HepG2 (cell line): ENCODE results near the gene CNPPD1. TPM values are rescaled to one million over a fixed set of nuclear protein-coding genes. Genes with fewer than 3 reads are reported as not detected.
A peak's percentile ranks its signal among the peaks of the same experiment; 100 is the strongest.

Source experiments
- AKAP8 ChIP-seq: sonication (generic); formaldehyde crosslinking; IDR thresholded peaks from 2 replicates; pipeline ENCODE4 v1.5.1; 2020; ENCODE audit warnings: mild to moderate bottlenecking, missing genetic modification reagents
- CEBPG ChIP-seq: IDR thresholded peaks from 2 replicates; pipeline ENCODE4 v1.6.1; 2016
- CHD4 ChIP-seq: fragments of 200-600 bp; sonication (generic); IDR thresholded peaks from 2 replicates; pipeline ENCODE4 v1.7.0; 2017; ENCODE audit warnings: mild to moderate bottlenecking, low read length, borderline replicate concordance
- ETV6 ChIP-seq: sonication (generic); formaldehyde crosslinking; conservative IDR thresholded peaks from 2 replicates; pipeline ENCODE4 v1.4.0; 2020; ENCODE audit warnings: missing genetic modification reagents
- FOXP1 ChIP-seq, 2 experiments: fragments of 450-650 bp in 1 of 2; IDR thresholded peaks; 2 replicates each; pipeline ENCODE4 v1.6.1; 2017 to 2018; ENCODE audit warnings: antibody characterized with exemption in 1 of 2
- GZF1 ChIP-seq: sonication (generic); formaldehyde crosslinking; IDR thresholded peaks from 2 replicates; pipeline ENCODE4 v1.5.1; 2020; ENCODE audit warnings: mild to moderate bottlenecking, missing genetic modification reagents
- HMGXB4 ChIP-seq, 2 experiments: sonication (generic) in 1 of 2; formaldehyde crosslinking in 1 of 2; IDR thresholded peaks; 2 replicates each; pipeline versions ENCODE4 v1.4.0 to v1.6.1; 2018 to 2020; ENCODE audit warnings: missing genetic modification reagents in 2 of 2, borderline replicate concordance in 1 of 2, low read depth in 1 of 2, mild to moderate bottlenecking in 1 of 2, missing biosample characterization in 1 of 2
- HNRNPL ChIP-seq: fragments of 200-400 bp; formaldehyde crosslinking; IDR thresholded peaks from 2 replicates; pipeline ENCODE4 v1.6.1; 2017; ENCODE audit warnings: mild to moderate bottlenecking, low read depth, low read length
- MED1 ChIP-seq: sonication (generic); formaldehyde crosslinking; IDR thresholded peaks from 2 replicates; pipeline ENCODE4 v1.4.0; 2020; ENCODE audit warnings: missing genetic modification reagents
- MLLT10 ChIP-seq: sonication (generic); formaldehyde crosslinking; IDR thresholded peaks from 2 replicates; pipeline ENCODE4 v1.4.0; 2020; ENCODE audit warnings: missing genetic modification reagents
- MNT ChIP-seq: fragments of 450-650 bp; IDR thresholded peaks from 2 replicates; pipeline ENCODE4 v1.6.1; 2016
- PHB2 ChIP-seq: fragments of 450-650 bp; IDR thresholded peaks from 2 replicates; pipeline ENCODE4 v1.6.1; 2018; ENCODE audit not compliant: partially characterized antibody
- SMARCC2 ChIP-seq: fragments of 450-650 bp; IDR thresholded peaks from 2 replicates; pipeline ENCODE4 v1.6.1; 2017; ENCODE audit warnings: antibody characterized with exemption, mild to moderate bottlenecking
- SP4 ChIP-seq: sonication (generic); formaldehyde crosslinking; IDR thresholded peaks from 2 replicates; pipeline ENCODE4 v1.8.1; 2023; ENCODE audit warnings: mild to moderate bottlenecking, missing genetic modification reagents
- TARDBP ChIP-seq: sonication (generic); formaldehyde crosslinking; IDR thresholded peaks from 2 replicates; pipeline ENCODE4 v1.8.0; 2022; ENCODE audit warnings: mild to moderate bottlenecking, missing genetic modification reagents
- ZFP36L2 ChIP-seq: sonication (generic); formaldehyde crosslinking; IDR thresholded peaks from 2 replicates; pipeline ENCODE4 v1.4.0; 2020; ENCODE audit warnings: missing genetic modification reagents
- ZFP82 ChIP-seq: sonication (generic); formaldehyde crosslinking; IDR thresholded peaks from 2 replicates; pipeline ENCODE4 v1.5.1; 2020; ENCODE audit warnings: mild to moderate bottlenecking, missing genetic modification reagents, borderline replicate concordance
- ZNF496 ChIP-seq: sonication (generic); formaldehyde crosslinking; IDR thresholded peaks from 2 replicates; pipeline ENCODE4 v1.8.1; 2023; ENCODE audit warnings: mild to moderate bottlenecking, moderate library complexity, missing genetic modification reagents; ENCODE audit not compliant: insufficient replicate concordance
- ZNF644 ChIP-seq: IDR thresholded peaks from 2 replicates; pipeline ENCODE4 v1.6.1; 2016; ENCODE audit warnings: low read depth
- polyA plus RNA-seq, 8 experiments: library from polyadenylated mRNA; depleted of rRNA in 3 of 8; stranded (reverse) in 7 of 8; unstranded in 1 of 8; fragments of >200 nt; fragmentation: Illumina TruSeq in 4 of 8; extraction: Trizol in 4 of 8; gene quantifications; 2 replicates each; pipeline versions ENCODE4 v1.2.1 to v1.2.3, GENCODE V29; 2011 to 2016; ENCODE audit warnings: low read depth in 4 of 8, missing spikeins in 1 of 8, mixed read lengths in 1 of 8; ENCODE audit not compliant: insufficient read depth in 1 of 8
- total RNA-seq, 5 experiments: library from RNA; depleted of rRNA; stranded (reverse); fragments of >200 nt; fragmentation: Illumina TruSeq; extraction: Trizol; gene quantifications; 2 replicates each; pipeline ENCODE4 v1.2.3, GENCODE V29; 2016; ENCODE audit warnings: low read depth in 1 of 5
- TF ChIP-seq, protein P1 (sequence below): sonication (generic); formaldehyde crosslinking; conservative IDR thresholded peaks from 2 replicates; pipeline ENCODE4 v1.4.0; 2020; ENCODE audit warnings: missing genetic modification reagents
- TF ChIP-seq, protein P2 (sequence below): sonication (generic); formaldehyde crosslinking; IDR thresholded peaks from 2 replicates; pipeline ENCODE4 v1.8.0; 2022; ENCODE audit warnings: mild to moderate bottlenecking, missing genetic modification reagents; ENCODE audit not compliant: insufficient replicate concordance

CNPPD1 gene
- total and polyA plus RNA-seq, 2 of the 13 experiments (the other 11 are each of a cell fraction or from before 2014, with no cell fraction given), result 35.5 to 49.4 TPM

DNA sequence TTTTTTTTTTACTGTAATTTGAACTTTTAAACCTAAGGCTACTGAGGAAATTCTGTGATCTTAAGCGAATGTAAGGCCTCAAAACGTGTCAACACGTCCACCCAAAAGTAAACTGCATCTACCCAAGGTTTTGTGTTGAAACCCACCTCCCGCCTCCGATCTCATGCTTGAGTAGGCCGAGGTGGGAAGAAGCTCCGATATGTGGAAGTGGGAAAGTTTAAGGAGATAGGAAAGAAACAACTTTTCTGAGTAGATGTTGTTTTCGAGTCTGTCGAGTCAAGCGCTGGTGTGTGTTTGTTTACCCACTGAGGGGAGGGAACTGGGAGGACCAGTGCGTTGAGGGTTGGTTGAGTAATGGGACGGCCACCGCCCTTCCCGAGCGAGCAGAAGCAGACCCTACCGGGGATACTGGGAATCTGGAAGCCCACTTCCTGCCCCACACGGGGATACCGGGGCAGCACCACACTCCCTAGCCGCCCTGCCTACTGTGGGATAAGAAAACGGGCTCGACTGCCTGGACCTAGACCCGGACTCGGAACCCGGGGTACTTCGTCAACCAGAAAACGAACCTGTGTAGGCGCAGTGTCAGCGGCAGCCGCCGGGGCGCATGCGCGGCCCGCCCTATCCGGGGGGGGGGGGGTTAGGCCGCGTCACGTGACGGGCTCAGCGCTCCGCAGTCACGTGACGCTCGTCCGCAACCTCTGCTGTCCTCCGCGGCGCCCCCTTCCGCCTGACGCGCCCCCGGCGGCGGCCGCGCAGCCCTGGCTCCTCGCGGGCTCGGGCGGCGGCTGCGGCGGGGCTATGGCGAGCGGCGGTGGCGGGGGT is 1.0 kb upstream of the CNPPD1 start, which contains the start of gene RETREG2 (continued):
- TF ChIP-seq, protein P1, sequence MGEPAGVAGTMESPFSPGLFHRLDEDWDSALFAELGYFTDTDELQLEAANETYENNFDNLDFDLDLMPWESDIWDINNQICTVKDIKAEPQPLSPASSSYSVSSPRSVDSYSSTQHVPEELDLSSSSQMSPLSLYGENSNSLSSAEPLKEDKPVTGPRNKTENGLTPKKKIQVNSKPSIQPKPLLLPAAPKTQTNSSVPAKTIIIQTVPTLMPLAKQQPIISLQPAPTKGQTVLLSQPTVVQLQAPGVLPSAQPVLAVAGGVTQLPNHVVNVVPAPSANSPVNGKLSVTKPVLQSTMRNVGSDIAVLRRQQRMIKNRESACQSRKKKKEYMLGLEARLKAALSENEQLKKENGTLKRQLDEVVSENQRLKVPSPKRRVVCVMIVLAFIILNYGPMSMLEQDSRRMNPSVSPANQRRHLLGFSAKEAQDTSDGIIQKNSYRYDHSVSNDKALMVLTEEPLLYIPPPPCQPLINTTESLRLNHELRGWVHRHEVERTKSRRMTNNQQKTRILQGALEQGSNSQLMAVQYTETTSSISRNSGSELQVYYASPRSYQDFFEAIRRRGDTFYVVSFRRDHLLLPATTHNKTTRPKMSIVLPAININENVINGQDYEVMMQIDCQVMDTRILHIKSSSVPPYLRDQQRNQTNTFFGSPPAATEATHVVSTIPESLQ (CRISPR knock-in tag), result peak; percentile 75; the same call in 1 of the 2 replicates
- TF ChIP-seq HNRNPL (peak; percentile 75), MNT (peak; percentile 57), TARDBP (CRISPR knock-in tag) (no peak), ETV6 (peak; percentile 85; the same call in 1 of the 2 replicates), ZNF644 (CRISPR knock-in tag) (peak; percentile 41; the same call in 1 of the 2 replicates), MLLT10 (no peak), FOXP1 (IDR thresholded peaks at IDR 0.05) (peak; percentile 85), FOXP1 (CRISPR knock-in tag; IDR thresholded peaks at IDR 0.05) (peak; percentile 84), ZNF496 (no peak), AKAP8 (CRISPR knock-in tag) (peak; percentile 78), ZFP36L2 (CRISPR knock-in tag) (no peak), GZF1 (no peak; the same call in 1 of the 2 replicates), CHD4 (no peak), HMGXB4 (CRISPR knock-in tag; IDR thresholded peaks at IDR 0.05; ENCODE audit: borderline replicate concordance in 1 of 2, low read depth in 1 of 2) (peak in 1 of 2 experiments; percentile 71; a peak in 3 of 4 replicates), PHB2 (no peak), ZFP82 (no peak), MED1 (CRISPR knock-in tag) (peak; percentile 77), CEBPG (CRISPR knock-in tag) (peak; percentile 77), SMARCC2 (no peak), SP4 (peak; percentile 81)
- TF ChIP-seq, protein P2, sequence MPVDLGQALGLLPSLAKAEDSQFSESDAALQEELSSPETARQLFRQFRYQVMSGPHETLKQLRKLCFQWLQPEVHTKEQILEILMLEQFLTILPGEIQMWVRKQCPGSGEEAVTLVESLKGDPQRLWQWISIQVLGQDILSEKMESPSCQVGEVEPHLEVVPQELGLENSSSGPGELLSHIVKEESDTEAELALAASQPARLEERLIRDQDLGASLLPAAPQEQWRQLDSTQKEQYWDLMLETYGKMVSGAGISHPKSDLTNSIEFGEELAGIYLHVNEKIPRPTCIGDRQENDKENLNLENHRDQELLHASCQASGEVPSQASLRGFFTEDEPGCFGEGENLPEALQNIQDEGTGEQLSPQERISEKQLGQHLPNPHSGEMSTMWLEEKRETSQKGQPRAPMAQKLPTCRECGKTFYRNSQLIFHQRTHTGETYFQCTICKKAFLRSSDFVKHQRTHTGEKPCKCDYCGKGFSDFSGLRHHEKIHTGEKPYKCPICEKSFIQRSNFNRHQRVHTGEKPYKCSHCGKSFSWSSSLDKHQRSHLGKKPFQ (CRISPR knock-in tag), result no peak
